Posterior cingulate gyrus (tissue), 11 donors: ENCODE results near the gene PNMA6E.
A peak's percentile ranks its signal among the peaks of the same experiment; 100 is the strongest.

Experiments
- DNase-seq, 10 donors: peaks; one replicate each; pipeline versions ENCODE4 v3.0.0 to v3.0.0-alpha.2; 2020 to 2021; ENCODE audit warnings: mixed read lengths in 3 of 10
- intact Hi-C: fragments of 100-400 bp; cut with DNase I; formaldehyde crosslinking; loops from one replicate; pipeline ENCODE4 v1.15.1; 2023

The PNMA6E gene

DNA sequence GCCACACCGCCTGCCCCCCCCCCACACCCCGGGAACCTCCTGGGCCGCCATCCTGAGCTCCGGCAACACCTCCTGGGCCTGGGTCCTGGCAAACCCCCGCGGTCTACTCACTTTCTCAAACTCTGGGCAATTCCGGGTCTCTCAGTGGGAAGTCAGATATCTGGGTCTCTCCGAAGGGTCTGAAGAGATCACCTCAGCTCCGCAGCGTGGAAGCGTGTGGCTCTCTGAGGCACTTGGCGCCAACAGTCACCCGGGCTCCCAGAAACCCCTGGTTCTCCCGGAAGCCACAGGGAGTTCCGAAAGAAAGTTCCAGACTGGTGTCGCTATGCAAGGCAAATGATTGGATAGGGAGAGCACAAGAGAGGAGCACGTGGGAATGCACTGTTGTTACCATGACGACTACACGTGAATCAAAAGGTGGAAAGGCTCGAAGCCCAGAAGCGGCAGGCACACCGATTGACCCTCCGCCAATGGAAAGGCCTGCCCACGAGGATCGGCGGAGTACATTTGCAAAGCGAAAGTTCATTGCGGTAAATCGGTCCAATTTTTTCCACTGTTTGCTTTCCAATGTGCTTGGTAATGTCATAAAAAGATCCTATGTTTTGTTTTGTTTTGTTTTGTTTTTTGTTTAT, at the start of gene PNMA6E:
Gene PNMA6E (minus strand): TSS at position 218 of the 632 bp plus-strand sequence. CDS start 2,501 bp downstream, outside the sequence.
- DNase-seq = peak in 2 of 10 donors; percentile 50 to 65
- intact Hi-C loops = no loop called here

DNA sequence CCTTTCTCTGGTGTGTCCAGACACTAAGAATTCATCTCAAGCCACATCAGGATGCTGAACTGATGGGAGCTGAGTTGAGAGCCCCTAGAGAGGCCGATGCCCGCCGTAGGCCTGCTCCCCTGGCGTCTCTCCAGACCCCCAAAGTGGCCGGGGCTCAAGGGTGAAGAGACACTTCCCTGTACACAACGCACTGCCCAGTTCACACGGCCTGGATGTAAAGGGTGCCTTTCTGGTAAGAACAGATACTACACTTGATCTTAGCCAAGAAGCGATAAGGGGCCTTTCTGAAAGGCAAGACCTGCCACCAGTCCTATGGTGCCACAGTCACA, 49.8 kb upstream of the PNMA6E start:
- DNase-seq = peak in 3 of 10 donors; percentile 5 to 79 (median 35)
- intact Hi-C loops = no loop called here

DNA sequence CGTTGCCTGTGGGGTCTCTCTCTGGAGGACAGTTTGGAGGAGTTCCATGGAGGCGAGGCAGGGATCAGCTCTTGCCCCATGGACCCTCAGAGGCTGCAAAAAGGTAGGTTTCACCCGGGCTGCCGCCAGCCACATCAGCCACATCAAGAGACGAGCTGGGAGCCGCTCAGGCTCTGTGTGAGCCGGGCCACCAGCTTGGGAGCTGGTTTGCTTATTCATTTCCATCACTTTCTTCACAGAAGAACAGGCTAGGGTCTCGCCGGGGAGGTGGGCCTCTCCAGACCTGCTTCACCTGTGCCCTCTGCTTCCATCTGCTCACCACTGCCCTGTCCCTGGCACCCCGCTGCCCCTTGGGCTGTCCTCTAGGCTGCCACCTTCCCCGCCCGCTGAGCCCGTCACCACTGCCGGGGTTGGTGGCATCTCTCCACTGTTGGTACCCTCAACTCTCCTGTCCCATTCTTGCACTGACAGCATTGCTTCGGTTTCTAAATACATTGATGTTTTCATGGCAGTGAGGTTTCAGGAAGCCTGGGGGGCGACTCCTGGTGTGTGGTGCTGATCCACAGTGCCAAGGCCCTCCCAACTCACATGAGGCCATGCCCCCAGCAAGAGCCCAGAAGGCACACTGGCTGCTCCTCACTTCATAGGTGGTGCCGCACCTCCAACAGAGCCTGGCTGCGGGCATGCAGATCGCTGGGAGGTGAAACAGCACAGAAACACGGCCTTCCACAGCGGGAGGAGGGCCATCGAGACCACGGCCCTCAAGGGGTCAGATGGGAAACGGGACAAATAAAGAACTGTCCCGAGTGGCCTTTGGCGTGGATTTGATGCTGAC, 49.2 kb upstream of the PNMA6E start:
- DNase-seq = peak in 2 of 10 donors; percentile 66 to 72
- intact Hi-C loops = no loop called here

DNA sequence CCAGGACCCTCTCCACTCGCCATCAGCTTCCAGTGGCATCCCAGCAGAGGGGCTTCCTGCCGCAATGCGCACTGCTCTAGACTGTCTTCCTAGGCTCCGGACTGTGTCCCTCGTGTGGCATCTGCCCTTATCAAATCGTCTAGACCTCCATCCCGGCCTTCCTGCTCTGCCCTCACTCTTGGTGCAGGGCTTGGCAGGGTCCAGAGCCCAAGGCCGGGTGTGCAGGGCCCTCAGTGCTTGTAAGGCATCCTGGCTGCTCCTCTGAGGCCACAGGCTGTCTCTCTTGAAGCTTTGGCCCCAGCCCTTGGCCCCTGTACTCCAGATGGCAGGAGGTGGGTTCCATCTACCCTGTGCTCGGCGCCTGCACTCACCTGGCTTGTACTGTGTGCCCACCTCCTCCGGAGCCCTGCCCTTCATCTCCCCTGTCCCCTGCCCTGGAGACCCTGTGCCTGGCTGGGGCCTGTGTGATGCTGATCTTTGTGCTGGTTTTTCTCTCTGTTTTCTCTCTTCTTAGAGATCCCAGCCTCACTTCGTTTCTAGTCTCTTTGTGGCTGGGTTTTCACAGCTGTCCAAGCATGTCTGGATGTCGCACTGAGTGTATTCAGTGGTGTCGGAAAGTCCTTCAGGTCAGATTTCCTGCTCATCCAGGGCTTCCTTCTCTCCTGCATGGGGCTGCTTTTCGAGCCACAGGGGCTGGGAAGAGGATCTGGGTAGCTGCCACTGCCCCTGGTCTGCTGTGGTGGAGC, 48.4 kb upstream of the PNMA6E start:
- intact Hi-C loops = no loop called here
- DNase-seq = peak in 3 of 10 donors; percentile 5 to 72 (median 42)

DNA sequence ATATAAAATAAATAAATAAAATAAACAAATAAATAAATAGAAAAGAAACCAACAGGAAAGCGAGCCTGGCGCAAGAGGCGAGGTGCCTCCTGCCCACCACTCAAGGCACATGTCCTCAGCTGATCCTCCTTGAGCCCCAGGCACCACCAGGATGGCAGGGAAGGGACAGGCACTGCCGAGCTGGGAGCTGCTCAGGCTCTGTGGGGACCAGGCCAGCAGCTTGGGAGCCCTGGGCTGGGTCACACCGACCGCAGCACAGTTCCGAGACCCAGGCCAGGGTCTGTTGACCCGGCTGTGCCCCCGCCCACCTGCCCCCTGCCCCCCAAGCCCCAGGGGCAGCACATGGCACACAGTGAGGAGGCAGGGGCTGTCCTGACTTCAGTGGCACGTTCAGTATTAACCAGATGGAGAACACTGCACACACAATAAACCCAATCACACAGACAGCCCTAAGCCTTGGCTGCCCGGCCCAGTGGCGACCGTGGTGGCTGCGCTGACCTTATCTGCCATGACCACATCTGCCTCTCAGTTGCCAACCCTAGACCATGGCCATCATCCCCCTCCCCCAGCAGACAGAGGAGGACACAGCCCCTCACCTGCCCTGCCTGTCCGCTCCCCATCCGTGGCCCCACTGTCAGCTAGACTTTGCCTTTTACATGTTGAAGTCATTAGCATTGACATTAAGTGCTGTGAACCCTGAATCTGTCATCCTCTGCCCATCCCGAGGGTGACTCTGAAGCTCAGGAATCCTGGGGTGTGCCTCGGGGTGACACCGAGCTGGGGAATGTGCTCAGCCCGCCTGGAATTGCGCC, 47.6 kb upstream of the PNMA6E start:
- DNase-seq = peak in 2 of 10 donors; percentile 61
- intact Hi-C loops = no loop called here

DNA sequence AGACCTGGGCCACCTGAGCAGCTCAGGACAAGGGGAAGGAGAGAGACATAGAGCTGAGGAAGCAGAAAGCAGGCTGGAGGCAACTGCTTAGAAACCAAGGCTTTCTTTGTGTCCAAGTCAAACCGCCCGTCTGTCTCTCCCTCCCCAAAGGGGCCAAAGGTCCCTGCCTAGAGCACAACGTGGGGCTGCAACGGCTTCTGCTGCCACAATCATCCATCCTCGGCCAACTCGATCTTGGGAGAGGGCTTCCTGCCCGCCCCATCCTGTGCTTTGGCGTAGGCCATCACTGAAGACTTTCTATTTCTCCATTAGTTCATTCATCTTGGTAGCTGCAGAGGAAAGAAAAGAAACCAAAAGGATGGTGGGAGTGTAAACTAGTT, 46.4 kb upstream of the PNMA6E start:
- intact Hi-C loops = no loop called here
- DNase-seq = peak in 1 of 10 donors; percentile 35

DNA sequence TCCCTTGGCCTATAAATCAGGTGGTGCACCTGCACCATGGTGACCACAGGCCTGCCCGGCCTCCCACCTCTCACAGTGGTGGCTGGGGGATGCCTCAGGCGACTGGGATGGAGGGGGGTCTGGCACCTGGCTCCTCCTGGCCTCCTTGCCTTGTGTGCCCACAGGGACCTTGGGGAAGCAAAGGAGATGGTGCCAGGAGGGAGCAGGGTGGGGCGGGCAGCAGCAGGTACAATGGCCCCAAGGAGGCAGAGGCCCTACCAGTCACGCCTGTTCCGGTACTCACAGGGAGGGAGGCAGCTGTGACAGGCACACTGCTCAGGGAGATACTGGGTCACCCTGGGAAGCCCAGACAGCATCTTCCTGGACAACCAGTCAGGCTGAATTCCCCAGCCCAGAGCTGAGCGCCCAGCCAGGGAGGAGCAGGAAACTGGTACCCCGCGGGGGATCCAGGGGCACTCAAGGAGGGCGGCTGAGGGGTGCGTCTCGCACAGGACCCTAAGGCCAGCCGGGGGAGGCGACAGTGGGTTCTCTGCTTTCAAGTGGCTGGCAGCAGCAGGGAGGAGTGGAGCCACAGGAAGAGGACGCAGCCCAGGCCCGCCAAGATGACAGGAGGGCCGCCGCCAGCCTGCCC, 45.9 kb upstream of the PNMA6E start:
- intact Hi-C loops = no loop called here
- DNase-seq = peak in 3 of 10 donors; percentile 54 to 82 (median 61)

DNA sequence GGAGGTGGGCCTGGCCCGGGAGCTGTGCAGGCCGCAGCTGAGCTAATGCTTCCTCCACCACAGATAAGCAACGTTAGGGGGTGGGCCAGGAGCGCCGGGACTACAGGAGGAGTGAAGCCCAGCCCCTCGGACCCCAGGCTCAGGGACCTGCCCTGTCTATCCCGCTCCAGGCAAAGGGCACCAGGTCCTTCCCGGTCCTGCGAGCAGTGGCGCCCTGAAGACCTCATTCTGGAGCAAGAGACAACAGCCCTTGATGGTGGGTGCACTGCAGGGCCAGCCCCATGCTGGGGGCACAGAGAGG, 45.4 kb upstream of the PNMA6E start:
- no peak for DNase-seq
- intact Hi-C loops = no loop called here

DNA sequence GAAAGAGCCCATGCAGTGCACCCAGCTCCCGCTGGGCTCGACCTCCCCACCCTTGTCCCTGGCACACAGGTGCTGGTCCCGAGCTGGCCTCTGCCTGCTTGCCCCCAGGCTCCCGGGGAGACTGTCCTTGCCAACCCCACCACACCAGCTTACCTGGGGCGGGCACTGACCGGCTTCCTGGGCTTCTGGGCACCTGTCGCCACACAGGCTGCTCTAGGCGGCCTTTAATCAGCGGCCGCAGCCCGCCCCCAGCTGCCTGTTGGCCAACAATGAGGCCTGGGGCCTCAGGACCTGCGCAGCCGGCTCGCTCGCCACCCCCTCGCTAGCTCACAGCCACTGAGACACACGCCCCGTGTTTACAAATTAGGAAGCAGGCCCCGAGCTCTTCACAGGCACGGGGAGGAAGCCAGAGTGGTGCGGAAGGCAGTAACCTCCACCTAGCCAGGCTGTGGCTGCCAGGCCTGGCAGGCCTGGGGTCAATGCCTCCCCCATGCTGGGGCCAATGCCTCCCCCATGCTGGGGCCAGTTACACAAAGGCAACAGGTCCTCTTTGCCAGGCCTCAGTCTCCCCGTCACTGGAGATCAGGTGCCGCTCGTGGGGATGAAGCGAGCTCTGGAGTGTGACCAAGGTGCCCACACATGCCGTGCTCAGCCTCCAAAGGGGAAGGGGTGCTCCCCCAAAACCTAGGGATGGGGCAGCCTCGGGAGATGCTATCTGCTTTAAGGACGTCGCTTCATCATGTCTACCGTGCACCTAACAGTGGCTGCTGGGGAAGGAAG, 44.9 kb upstream of the PNMA6E start, which contains the start of gene TREX2:
Gene TREX2 (minus strand): TSS at position 201 of the 780 bp plus-strand sequence. CDS start 626 bp downstream, outside the sequence.
- peak in 2 of 10 donors; percentile 66 to 72 for DNase-seq
- intact Hi-C loops = no loop called here

DNA sequence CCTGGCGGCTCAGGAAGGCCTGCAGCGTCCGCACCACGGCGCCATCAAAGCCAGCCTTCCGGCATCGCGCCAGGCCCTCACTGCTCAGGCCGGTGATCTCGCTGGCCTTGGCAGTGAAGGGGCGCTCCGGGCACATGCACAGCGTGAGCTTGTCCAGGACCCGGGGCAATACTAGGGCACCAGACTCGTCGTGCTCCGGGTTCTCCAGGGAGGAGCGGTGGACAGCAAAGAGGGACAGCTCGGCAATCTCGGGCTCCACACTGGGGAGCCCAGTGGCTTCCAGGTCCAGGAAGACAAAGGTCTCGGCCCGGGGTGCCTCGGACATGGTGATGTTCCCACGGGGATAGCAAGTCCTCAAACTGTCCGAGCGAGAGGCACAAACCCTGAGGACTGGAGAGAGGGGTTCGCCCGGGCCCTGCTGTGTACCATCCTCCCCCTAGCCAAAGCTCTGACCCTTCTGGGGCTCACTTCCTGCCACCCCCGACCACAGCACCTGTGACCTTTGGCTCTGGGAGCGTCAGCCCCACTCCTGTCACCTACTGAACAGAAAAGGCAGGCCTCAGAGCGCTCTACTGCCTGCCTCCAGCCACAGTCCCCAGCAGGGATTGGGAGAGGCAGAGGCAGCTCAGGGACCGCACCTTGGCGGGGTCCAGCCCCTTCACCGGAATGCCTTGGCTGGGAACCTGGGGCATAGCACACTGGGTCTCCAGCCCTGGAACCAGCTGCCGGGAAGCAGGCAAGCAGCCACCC, 44.1 kb upstream of the PNMA6E start:
- intact Hi-C loops = no loop called here
- DNase-seq = peak in 3 of 10 donors; percentile 52 to 84 (median 78)

DNA sequence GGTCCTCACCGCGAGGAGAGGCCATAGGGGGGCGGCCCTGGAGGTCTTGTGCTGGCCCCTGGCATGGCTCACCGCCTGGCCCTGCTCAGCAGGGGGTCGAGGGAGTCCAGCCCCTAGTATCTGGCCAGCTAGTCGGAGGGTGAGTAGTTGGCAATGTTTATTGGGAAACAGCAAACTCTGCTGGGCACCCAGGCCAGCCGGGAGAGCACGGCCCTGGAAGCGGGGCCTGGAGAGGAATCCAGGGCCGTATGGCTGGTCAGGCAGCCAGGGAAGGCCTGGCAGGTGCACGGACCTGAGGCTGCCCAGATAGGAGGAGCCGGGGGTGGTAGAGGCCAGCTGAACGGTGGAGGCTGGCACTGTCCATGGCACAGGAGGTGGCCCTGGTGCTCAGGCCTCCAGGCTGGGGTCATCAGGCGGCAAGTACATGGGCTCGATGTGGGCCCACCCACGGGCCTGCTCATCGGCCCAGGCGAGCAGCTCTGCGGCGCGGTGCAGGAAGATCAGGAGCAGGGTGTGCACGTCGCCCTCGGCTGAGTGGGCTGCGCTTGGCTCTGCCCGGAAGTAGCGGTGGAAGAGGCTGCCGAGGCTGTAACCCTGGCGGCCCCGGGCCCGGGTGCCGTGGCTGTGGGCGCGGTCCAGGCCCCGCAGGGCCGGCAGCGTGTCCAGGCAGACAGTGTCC, 43.3 kb upstream of the PNMA6E start:
- intact Hi-C loops = no loop called here
- DNase-seq = peak in 3 of 10 donors; percentile 64 to 84 (median 71)

DNA sequence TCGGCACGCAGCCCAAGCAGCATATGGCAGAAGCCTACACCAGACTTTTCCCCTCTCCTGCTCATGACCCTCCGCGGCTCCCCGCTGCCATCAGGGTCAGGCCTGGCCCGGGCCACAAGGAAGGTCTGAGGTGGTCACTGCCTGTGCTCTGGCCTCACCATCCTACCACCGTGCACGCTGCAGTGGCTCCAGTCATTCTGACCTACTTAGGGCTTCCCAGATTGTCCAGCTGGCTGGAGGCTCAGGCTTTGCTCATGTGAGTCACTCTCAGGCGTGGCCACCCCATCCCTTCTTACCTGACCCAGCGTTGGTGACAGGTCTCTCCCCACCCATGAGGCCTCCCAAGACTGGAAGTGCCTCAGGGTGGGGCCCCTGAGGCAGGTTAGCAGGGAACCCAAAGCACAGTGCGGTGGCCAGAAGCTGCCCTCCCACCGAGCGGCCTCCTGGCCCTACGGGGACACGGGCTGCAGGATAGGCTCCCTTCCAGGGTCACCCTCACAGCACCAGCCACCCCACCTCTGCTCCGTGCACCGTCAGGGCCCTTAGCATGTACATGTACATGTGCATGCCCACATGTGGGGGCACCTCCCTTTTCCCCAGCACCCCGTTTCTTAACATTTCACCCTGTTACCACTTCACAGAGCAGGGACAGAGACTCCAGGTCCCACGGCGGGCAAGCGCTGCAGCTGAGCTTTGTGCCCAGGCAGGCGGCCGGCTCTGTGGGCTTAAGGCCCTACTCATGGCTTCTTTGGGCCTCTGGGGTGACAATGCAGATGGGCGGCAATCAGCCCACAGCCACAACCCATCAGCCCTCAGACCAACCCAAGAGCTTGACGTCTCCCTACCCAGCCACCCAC, 42.6 kb upstream of the PNMA6E start:
- intact Hi-C loops = no loop called here
- peak in 3 of 10 donors; percentile 45 to 77 (median 70) for DNase-seq

DNA sequence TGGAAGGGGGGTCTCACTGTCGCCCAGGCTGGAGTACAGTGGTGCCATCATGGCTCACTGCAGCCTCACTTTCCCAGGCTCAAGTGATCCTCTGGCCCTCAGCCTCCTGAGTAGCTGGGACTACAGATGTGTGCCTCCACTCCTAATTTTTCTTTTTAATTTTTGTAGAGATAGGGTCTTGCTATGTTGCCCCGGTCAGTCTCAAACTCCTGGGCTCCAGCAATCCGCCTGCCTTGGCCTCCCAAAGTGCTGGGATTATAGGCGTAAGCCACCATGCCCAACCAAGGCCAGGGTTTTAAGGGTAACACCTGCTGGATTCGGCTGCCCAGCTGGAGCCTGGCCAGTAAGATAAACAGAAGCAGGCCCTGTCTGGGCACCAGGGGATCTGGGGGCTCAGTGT, 41.3 kb upstream of the PNMA6E start:
- intact Hi-C loops = no loop called here
- DNase-seq = peak in 1 of 10 donors; percentile 11

DNA sequence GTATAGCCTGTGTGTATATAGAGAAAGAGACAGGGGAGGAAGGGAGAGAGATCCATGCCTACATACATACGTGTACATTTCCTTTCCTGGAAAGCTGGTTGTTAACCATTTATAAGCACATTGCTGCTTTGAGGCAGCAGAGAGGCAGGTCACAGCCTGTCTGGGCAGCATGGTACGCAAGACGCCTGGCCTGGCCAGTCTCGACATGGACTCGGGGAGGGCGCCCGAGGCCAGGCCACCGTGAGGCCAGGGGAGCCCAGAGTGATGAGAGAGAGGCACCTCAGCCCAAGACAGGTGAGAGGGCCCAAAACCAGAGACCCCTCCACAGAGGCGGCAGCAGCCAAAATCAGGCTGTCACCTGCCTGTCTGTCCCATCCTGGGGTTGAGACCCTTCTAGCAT, 40.8 kb upstream of the PNMA6E start:
- intact Hi-C loops = no loop called here

DNA sequence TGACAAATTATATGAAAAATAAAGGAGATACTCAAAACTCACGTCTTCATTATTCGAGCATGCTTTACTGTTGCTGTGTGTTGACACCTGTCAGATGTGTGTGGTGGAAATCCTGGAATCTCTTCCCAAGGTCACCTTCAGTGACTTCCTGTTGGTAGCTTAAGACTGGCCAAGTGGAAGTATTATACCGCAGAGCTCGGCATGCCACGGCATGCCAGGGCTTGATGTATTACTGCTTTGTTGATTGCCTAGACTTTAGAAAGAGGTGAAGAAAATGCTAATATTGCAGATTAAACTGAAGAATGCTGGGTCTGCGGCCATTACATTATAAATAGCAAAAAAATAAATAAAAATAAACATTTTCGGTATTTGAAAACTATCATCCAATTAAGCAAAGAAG, 40.1 kb upstream of the PNMA6E start:
- no peak for DNase-seq
- intact Hi-C loops = no loop called here

More for the DNA sequence above, 40.8 kb upstream of the PNMA6E start:
- DNase-seq = peak in 1 of 10 donors; percentile 43

DNA sequence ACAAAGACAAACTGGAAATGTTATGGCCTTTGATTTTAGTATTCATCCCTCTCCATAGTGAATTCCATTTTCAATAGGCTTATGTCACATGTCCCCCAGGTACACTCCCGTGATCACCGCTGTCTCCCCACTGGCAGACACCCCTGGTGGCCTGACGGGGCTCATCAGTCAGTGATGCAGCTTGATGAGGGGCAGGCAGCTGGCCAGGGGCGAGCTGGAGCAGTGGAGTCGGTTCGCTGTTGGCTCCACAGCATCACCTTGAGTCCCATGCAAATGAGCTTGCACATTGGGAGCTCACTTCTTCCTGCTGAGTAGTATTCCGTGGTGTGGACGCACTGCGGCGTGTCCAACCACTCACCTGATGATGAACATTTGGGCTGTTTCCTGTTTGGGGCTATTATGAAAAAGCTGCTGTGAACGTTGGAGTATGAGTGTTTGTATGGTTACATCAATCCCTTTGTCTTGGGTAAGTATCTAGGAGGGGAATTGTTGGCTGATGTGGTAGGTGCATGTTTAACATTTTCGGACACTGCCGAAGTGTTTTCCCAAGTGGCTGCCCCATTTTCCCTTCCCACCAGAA, 39.5 kb upstream of the PNMA6E start:
- peak in 1 of 10 donors; percentile 77 for DNase-seq
- intact Hi-C loops = no loop called here
